K562 (cell line): Measurements from ENCODE around the gene GH2. TPM values are rescaled to one million over a fixed set of nuclear protein-coding genes. Genes with fewer than 3 reads are reported as not detected.
A peak's percentile ranks its signal among the peaks of the same experiment; 100 is the strongest.

Source experiments
- ASH1L ChIP-seq: fragments of 450-650 bp; IDR thresholded peaks from 2 replicates; pipeline ENCODE4 v1.6.1; 2018; ENCODE audit warnings: borderline replicate concordance, mild to moderate bottlenecking, low read depth; ENCODE audit not compliant: partially characterized antibody
- CBFB ChIP-seq: sonication (generic); formaldehyde crosslinking; IDR thresholded peaks from 2 replicates; pipeline ENCODE4 v1.4.0; 2020; ENCODE audit warnings: mild to moderate bottlenecking, missing genetic modification reagents
- GTF2E2 ChIP-seq: fragments of 200-800 bp; sonication (Bioruptor generic); IDR thresholded peaks from 2 replicates; pipeline ENCODE4 v1.6.1; 2016; ENCODE audit warnings: missing genetic modification characterization, missing compliant biosample characterization
- HDAC1 ChIP-seq, 2 experiments: fragments of 450-650 bp; IDR thresholded peaks; 2 replicates each; pipeline ENCODE4 v1.6.1; 2016 to 2017; ENCODE audit warnings: inconsistent platforms in 1 of 2, mild to moderate bottlenecking in 1 of 2, moderate library complexity in 1 of 2
- IFI16 ChIP-seq: fragments of 250-450 bp; sonication (Bioruptor Pico); IDR thresholded peaks from 2 replicates; pipeline ENCODE4 v2.1.2; 2022; ENCODE audit warnings: mild to moderate bottlenecking, inconsistent platforms
- MNT ChIP-seq, 2 experiments: fragments of 450-650 bp; conservative IDR thresholded peaks; 2 replicates each; pipeline ENCODE4 v1.6.1; 2017; ENCODE audit warnings: mild to moderate bottlenecking in 2 of 2, moderate library complexity in 2 of 2
- NFIC ChIP-seq: fragments of 450-650 bp; IDR thresholded peaks from 2 replicates; pipeline ENCODE4 v1.6.1; 2017; ENCODE audit warnings: mild to moderate bottlenecking, inconsistent platforms
- NONO ChIP-seq, 2 experiments: fragments of 200-400 bp in 1 of 2; fragments of 450-650 bp in 1 of 2; formaldehyde crosslinking in 1 of 2; IDR thresholded peaks; 2 replicates each; pipeline ENCODE4 v1.6.1; 2017; ENCODE audit warnings: low read depth in 2 of 2, mild to moderate bottlenecking in 2 of 2, moderate library complexity in 2 of 2, low read length in 1 of 2
- SRF ChIP-seq, 2 experiments: fragments of 250-450, 450-650 bp in 1 of 2; sonication (Bioruptor Pico) in 1 of 2; sonication (generic) in 1 of 2; formaldehyde crosslinking; IDR thresholded peaks; 2 replicates each; pipeline versions ENCODE4 v1.5.0 to v1.5.1; 2020 to 2022; ENCODE audit warnings: mild to moderate bottlenecking in 1 of 2, missing genetic modification reagents in 1 of 2
- TBL1XR1 ChIP-seq, 2 experiments: IDR thresholded peaks; 2 replicates each; pipeline ENCODE4 v1.6.1; 2012; ENCODE audit warnings: improper control_type of control experiment in 2 of 2, low read length in 2 of 2, mild to moderate bottlenecking in 1 of 2
- ZNF224 ChIP-seq: sonication (generic); formaldehyde crosslinking; IDR thresholded peaks from 2 replicates; pipeline ENCODE4 v1.8.0; 2022; ENCODE audit warnings: mild to moderate bottlenecking, missing genetic modification reagents
- ZNF398 ChIP-seq: fragments of 250-450 bp; sonication (Bioruptor Pico); IDR thresholded peaks from 2 replicates; pipeline ENCODE4 v1.8.0; 2021; ENCODE audit warnings: moderate library complexity, mild to moderate bottlenecking, inconsistent platforms
- ZNF41 ChIP-seq: fragments of 250-450 bp; sonication (Bioruptor Pico); conservative IDR thresholded peaks from 2 replicates; pipeline ENCODE4 v1.4.0; 2020; ENCODE audit warnings: mild to moderate bottlenecking
- ZNF79 ChIP-seq: fragments of 250-450 bp; sonication (Bioruptor Pico); IDR thresholded peaks from 2 replicates; pipeline ENCODE4 v1.4.0; 2020; ENCODE audit warnings: low read depth, mild to moderate bottlenecking, moderate library complexity
- polyA plus RNA-seq, 8 experiments: library from polyadenylated mRNA; depleted of rRNA in 4 of 8; stranded (reverse) in 5 of 8; unstranded in 3 of 8; fragments of >200 nt; fragmentation: Nextera tagmentation in 2 of 8; fragmentation: Illumina TruSeq in 1 of 8; extraction: Ambion mirVana in 2 of 8; extraction: Trizol in 1 of 8; gene quantifications; 2 replicates each; pipeline versions ENCODE4 v1.2.1 to v1.2.3, GENCODE V29; 2011 to 2014; ENCODE audit warnings: inconsistent platforms in 1 of 8, missing spikeins in 1 of 8
- total RNA-seq, 7 experiments: library from RNA; depleted of rRNA in 6 of 7; stranded (reverse); fragments of >200 nt in 6 of 7; fragmentation: Illumina TruSeq in 2 of 7; extraction: Trizol in 2 of 7; gene quantifications; 2 replicates each; pipeline versions ENCODE4 v1.2.1 to v1.2.3, GENCODE V29; 2011 to 2021; ENCODE audit warnings: low replicate concordance in 1 of 7
- TF ChIP-seq, protein P1 (sequence below): conservative IDR thresholded peaks from 2 replicates; pipeline ENCODE4 v1.6.1; 2011; ENCODE audit warnings: low read depth, mild to moderate bottlenecking, low read length; ENCODE audit not compliant: control insufficient read depth
- TF ChIP-seq, protein P2 (sequence below), 2 experiments: IDR thresholded peaks; 2 replicates each; pipeline ENCODE4 v1.6.1; 2012; ENCODE audit warnings: improper control_type of control experiment in 2 of 2, low read depth in 2 of 2, low read length in 2 of 2, borderline replicate concordance in 1 of 2

GH2 gene
- total and polyA plus RNA-seq, 9 of the 15 experiments (the other 6 are each of a cell fraction or from before 2014, with no cell fraction given), result not detected

- peak; percentile 91 to 92 for TF ChIP-seq MNT (conservative IDR thresholded peaks at IDR 0.05)
- TF ChIP-seq GTF2E2 (tag), result no peak; the same call in 1 of the 2 replicates
- 0 out of 2 replicates have a peak, but pooled peaks have one; percentile 56 for TF ChIP-seq ZNF41 (CRISPR knock-in tag)
- peak in 1 of 2 experiments; percentile 52; a peak in 2 of 4 replicates for TF ChIP-seq TBL1XR1 (IDR thresholded peaks at IDR 0.05; ENCODE audit: low read length in 2 of 2)
- TF ChIP-seq ASH1L, result peak; percentile 92
- TF ChIP-seq ZNF224 (CRISPR knock-in tag), result peak; percentile 97
- TF ChIP-seq, protein P1, sequence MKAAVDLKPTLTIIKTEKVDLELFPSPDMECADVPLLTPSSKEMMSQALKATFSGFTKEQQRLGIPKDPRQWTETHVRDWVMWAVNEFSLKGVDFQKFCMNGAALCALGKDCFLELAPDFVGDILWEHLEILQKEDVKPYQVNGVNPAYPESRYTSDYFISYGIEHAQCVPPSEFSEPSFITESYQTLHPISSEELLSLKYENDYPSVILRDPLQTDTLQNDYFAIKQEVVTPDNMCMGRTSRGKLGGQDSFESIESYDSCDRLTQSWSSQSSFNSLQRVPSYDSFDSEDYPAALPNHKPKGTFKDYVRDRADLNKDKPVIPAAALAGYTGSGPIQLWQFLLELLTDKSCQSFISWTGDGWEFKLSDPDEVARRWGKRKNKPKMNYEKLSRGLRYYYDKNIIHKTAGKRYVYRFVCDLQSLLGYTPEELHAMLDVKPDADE, result no peak
- no peak; the same call in 1 of the 2 replicates for TF ChIP-seq CBFB (CRISPR knock-in tag)
- no peak for TF ChIP-seq ZNF398 (CRISPR knock-in tag)
- TF ChIP-seq ZNF79 (CRISPR knock-in tag), result 0 out of 2 replicates have a peak, but pooled peaks have one; percentile 34
- no peak for TF ChIP-seq NFIC
- peak; percentile 36 to 49; a peak in 2 of 4 replicates for TF ChIP-seq SRF (CRISPR knock-in tag; IDR thresholded peaks at IDR 0.05)
- TF ChIP-seq IFI16 (CRISPR knock-in tag), result peak; percentile 76; the same call in 1 of the 2 replicates
- TF ChIP-seq HDAC1 (IDR thresholded peaks at IDR 0.05), result no peak
- TF ChIP-seq, protein P2, sequence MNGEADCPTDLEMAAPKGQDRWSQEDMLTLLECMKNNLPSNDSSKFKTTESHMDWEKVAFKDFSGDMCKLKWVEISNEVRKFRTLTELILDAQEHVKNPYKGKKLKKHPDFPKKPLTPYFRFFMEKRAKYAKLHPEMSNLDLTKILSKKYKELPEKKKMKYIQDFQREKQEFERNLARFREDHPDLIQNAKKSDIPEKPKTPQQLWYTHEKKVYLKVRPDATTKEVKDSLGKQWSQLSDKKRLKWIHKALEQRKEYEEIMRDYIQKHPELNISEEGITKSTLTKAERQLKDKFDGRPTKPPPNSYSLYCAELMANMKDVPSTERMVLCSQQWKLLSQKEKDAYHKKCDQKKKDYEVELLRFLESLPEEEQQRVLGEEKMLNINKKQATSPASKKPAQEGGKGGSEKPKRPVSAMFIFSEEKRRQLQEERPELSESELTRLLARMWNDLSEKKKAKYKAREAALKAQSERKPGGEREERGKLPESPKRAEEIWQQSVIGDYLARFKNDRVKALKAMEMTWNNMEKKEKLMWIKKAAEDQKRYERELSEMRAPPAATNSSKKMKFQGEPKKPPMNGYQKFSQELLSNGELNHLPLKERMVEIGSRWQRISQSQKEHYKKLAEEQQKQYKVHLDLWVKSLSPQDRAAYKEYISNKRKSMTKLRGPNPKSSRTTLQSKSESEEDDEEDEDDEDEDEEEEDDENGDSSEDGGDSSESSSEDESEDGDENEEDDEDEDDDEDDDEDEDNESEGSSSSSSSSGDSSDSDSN (IDR thresholded peaks at IDR 0.05; ENCODE audit: borderline replicate concordance in 1 of 2, low read depth in 2 of 2, low read length in 2 of 2), result peak; percentile 82 to 91; a peak in 2 of 4 replicates
- peak in 1 of 2 experiments; percentile 100; a peak in 2 of 4 replicates for TF ChIP-seq NONO (IDR thresholded peaks at IDR 0.05; ENCODE audit: low read depth in 2 of 2, low read length in 1 of 2)
Measured at GRCh38 chr17:63848834-63849689, 32.7 kb downstream of the GH2 start (continued).
